OCI-LY7 (cell line): Measurements from ENCODE around the gene F8.

Experiments used
- EZH2phosphoT487 ChIP-seq: fragments of 200-600 bp; sonication (generic); IDR thresholded peaks from 2 replicates; pipeline ENCODE4 v1.6.1; 2018; ENCODE audit warnings: low read depth, borderline replicate concordance, mild to moderate bottlenecking, mixed run types, antibody characterized with exemption, low read length, moderate library complexity, mixed read lengths
- TF ChIP-seq, protein P1 (sequence below): fragments of 200-600 bp; sonication (generic); conservative IDR thresholded peaks from 2 replicates; pipeline ENCODE4 v1.5.1; 2014; ENCODE audit warnings: mild to moderate bottlenecking, antibody characterized with exemption, low read length, moderate library complexity, mixed read lengths

DNA sequence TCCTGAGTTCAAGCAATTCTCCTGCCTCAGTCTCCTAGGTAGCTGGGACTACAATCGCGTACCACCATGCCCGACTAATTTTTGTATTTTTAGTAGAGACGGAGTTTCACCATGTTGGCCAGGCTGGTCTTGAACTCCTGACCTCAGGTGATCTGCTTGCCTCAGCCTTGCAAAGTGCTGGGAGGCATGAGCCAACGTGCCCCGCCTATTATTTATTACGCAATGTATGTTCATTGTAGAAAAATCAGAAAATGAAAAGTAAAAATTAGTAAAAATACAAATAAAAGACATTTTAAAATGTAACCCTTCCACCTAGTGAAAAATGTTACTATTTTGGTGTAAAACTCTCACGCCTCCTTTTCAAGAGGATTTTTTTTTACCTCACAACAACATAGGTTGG lies 122.2 kb downstream of the F8 start:
- TF ChIP-seq, protein P1, sequence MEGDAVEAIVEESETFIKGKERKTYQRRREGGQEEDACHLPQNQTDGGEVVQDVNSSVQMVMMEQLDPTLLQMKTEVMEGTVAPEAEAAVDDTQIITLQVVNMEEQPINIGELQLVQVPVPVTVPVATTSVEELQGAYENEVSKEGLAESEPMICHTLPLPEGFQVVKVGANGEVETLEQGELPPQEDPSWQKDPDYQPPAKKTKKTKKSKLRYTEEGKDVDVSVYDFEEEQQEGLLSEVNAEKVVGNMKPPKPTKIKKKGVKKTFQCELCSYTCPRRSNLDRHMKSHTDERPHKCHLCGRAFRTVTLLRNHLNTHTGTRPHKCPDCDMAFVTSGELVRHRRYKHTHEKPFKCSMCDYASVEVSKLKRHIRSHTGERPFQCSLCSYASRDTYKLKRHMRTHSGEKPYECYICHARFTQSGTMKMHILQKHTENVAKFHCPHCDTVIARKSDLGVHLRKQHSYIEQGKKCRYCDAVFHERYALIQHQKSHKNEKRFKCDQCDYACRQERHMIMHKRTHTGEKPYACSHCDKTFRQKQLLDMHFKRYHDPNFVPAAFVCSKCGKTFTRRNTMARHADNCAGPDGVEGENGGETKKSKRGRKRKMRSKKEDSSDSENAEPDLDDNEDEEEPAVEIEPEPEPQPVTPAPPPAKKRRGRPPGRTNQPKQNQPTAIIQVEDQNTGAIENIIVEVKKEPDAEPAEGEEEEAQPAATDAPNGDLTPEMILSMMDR: no peak
- no peak for TF ChIP-seq EZH2phosphoT487
